ENCODE results near the gene GALNT16. TPM values are rescaled to one million over a fixed set of nuclear protein-coding genes. Genes with fewer than 3 reads are reported as not detected.

GALNT16 gene
- total RNA-seq, 1 donor from 2014 or later, result 3.5 TPM

DNA sequence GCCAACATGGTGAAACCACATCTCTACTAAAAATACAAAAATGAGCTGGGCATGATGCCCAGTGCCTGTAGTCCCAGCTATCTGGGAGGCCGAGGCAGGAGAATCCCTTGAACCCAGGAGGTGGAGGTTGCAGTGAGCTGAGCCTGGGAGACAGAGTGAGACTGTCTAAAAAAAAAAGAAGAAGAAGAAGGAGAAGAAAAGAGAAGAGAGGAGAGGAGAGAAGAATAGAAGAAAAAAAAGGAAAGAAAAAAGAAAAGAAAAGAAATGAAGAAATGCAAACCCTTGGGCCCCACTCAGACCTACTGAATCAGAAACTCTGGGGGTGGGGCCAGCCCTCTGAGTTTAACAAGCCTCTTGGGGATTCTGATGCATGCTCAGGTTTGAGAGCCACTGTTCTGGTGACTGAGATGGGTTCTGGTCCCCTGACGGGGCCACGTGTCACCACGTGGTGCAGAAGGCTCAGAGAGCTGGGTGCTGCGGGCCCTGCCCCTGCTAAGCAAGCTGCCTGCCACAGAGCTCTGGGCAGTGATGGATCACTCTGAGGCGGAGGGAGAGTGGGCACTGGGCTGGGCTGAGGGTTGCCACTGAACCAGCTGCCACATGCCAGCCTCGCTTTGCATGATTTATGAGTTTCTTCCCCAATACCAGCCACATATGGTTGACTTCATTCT, 100.6 kb downstream of the GALNT16 start:
- Mint-ChIP-seq H3K27ac (no peak overlapping the region), H3K9me3 (no peaks in the 10 kb centered on the region), H3K27me3 (ENCODE audit: insufficient read depth, low read depth) (no peaks in the 10 kb centered on the region), H3K36me3 (no peaks in the 10 kb centered on the region), H3K4me1 (peaks cover 7% of the 10 kb centered on the region), H3K4me3 (no peak overlapping the region)
- no peak overlapping the region for H3K4me3 ChIP-seq
- H3K4me2 ChIP-seq, result no peak overlapping the region
- H3F3A ChIP-seq (ENCODE audit: low read depth), result no peaks in the 10 kb centered on the region
- no peaks in the 10 kb centered on the region for H3K79me2 ChIP-seq (ENCODE audit: low read depth)
- no peaks in the 10 kb centered on the region for H3K36me3 ChIP-seq
- H4K20me1 ChIP-seq (ENCODE audit: low read depth), result no peaks in the 10 kb centered on the region
- no peak overlapping the region for H3K27ac ChIP-seq
- no peak overlapping the region for H2AFZ ChIP-seq (replicated peaks)
- no peak overlapping the region for H3K9ac ChIP-seq
- H3K9me3 ChIP-seq (ENCODE audit: low read depth), result no peaks in the 10 kb centered on the region
- H3K4me1 ChIP-seq, result no peaks in the 10 kb centered on the region
- DNase-seq (ENCODE audit: low spot score), result no peak
- H3K27me3 ChIP-seq, result no peaks in the 10 kb centered on the region
- TF ChIP-seq, protein P1, sequence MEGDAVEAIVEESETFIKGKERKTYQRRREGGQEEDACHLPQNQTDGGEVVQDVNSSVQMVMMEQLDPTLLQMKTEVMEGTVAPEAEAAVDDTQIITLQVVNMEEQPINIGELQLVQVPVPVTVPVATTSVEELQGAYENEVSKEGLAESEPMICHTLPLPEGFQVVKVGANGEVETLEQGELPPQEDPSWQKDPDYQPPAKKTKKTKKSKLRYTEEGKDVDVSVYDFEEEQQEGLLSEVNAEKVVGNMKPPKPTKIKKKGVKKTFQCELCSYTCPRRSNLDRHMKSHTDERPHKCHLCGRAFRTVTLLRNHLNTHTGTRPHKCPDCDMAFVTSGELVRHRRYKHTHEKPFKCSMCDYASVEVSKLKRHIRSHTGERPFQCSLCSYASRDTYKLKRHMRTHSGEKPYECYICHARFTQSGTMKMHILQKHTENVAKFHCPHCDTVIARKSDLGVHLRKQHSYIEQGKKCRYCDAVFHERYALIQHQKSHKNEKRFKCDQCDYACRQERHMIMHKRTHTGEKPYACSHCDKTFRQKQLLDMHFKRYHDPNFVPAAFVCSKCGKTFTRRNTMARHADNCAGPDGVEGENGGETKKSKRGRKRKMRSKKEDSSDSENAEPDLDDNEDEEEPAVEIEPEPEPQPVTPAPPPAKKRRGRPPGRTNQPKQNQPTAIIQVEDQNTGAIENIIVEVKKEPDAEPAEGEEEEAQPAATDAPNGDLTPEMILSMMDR (IDR thresholded peaks at IDR 0.05), result no peak

DNA sequence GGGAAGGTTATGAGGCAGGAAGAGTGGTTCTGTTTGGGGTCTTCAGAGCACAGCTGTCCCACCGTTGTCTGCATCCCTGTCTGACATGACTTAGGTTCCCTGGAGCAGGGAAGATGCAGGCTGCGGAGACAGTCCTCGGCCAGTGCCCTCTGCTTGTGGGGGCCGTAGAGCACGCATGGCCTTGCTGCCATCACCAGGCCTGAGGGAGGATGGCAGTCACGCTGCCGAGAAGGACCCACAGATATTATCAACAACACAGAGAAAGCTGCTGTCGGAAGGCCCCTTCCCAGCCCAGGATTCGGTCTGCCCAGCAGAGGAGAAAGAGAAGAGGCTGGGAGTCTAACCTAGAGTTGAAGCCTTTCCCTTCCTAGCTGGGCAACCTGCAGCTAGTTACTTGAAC, 103.1 kb downstream of the GALNT16 start:
- TF ChIP-seq EZH2phosphoT487 (IDR thresholded peaks at IDR 0.05), result no peak
- TF ChIP-seq, protein P1 (IDR thresholded peaks at IDR 0.05), result peak; percentile 63
- H3F3A ChIP-seq (ENCODE audit: low read depth), result no peaks in the 10 kb centered on the region

DNA sequence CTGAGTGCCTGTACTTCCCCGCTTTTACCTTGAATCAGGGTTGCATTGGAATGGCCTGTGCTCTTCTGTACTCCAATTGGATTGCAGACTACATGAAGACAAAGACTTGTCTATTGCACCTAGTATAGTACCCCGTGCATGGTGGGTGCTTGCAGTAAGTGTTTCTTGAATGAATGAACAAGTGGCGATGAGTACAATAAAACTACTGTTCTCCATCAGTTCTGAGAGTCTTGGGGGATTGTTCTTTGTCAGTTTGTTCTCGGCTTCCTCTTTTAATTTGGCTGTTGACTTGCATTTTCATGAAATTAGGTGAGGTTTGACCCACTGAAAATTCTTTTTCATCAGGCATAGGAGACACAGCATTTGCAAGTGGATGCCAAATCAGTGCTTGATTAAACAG, 104.0 kb downstream of the GALNT16 start:
- Mint-ChIP-seq H3K4me3 (no peak overlapping the region), H3K27me3 (ENCODE audit: insufficient read depth, low read depth) (no peaks in the 10 kb centered on the region), H3K4me1 (peaks cover 3% of the 10 kb centered on the region), H3K9me3 (no peaks in the 10 kb centered on the region), H3K27ac (no peak overlapping the region), H3K36me3 (no peaks in the 10 kb centered on the region)
- Histone ChIP-seq H3F3A (ENCODE audit: low read depth) (no peaks in the 10 kb centered on the region), H3K4me3 (no peak overlapping the region), H3K36me3 (no peaks in the 10 kb centered on the region), H2AFZ (replicated peaks) (no peak overlapping the region), H3K9me3 (ENCODE audit: low read depth) (no peaks in the 10 kb centered on the region), H3K79me2 (ENCODE audit: low read depth) (no peaks in the 10 kb centered on the region), H3K4me1 (no peaks in the 10 kb centered on the region), H3K4me2 (no peak overlapping the region), H3K27ac (no peak overlapping the region), H3K27me3 (no peaks in the 10 kb centered on the region), H3K9ac (no peak overlapping the region), H4K20me1 (ENCODE audit: low read depth) (no peaks in the 10 kb centered on the region)
- no peak for TF ChIP-seq EZH2phosphoT487 (IDR thresholded peaks at IDR 0.05)
- DNase-seq (ENCODE audit: low spot score), result no peak

More for the DNA sequence above, 103.1 kb downstream of the GALNT16 start:
- Histone ChIP-seq H3K4me2 (no peak overlapping the region), H3K9ac (no peak overlapping the region), H3K4me3 (no peak overlapping the region), H2AFZ (replicated peaks) (no peak overlapping the region), H4K20me1 (ENCODE audit: low read depth) (no peaks in the 10 kb centered on the region), H3K36me3 (no peaks in the 10 kb centered on the region), H3K9me3 (ENCODE audit: low read depth) (no peaks in the 10 kb centered on the region), H3K79me2 (ENCODE audit: low read depth) (no peaks in the 10 kb centered on the region), H3K27me3 (no peaks in the 10 kb centered on the region), H3K4me1 (no peaks in the 10 kb centered on the region), H3K27ac (no peak overlapping the region)
- Mint-ChIP-seq H3K27me3 (ENCODE audit: insufficient read depth, low read depth) (no peaks in the 10 kb centered on the region), H3K4me3 (no peak overlapping the region), H3K9me3 (no peaks in the 10 kb centered on the region), H3K4me1 (peaks cover 7% of the 10 kb centered on the region), H3K36me3 (no peaks in the 10 kb centered on the region), H3K27ac (no peak overlapping the region)
- peak; percentile 74 for DNase-seq (ENCODE audit: low spot score)

DNA sequence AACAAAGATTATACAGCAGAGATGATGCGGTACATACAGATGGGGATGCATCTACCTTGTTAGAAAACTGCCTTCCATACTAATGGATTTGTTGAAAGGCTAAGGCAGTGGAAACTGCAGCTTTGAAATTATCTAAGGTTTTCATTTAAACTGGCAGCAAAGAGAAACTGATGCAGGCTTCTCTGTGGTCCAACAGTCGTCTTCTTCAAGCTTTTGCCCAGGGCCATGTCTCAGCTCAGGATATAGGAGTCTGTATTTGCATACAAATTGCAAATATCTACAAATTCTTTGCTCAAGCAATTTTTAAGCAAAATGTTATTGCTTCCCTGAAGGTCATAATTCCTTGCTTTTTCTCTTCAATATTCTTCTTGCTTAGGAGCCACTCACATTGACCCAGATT, 104.4 kb downstream of the GALNT16 start:
- Mint-ChIP-seq H3K4me1 (peaks cover 2% of the 10 kb centered on the region), H3K27ac (no peak overlapping the region), H3K4me3 (no peak overlapping the region), H3K9me3 (no peaks in the 10 kb centered on the region), H3K36me3 (no peaks in the 10 kb centered on the region), H3K27me3 (ENCODE audit: insufficient read depth, low read depth) (no peaks in the 10 kb centered on the region)
- no peaks in the 10 kb centered on the region for H3K36me3 ChIP-seq
- no peaks in the 10 kb centered on the region for H4K20me1 ChIP-seq (ENCODE audit: low read depth)
- H3K27me3 ChIP-seq, result no peaks in the 10 kb centered on the region
- no peaks in the 10 kb centered on the region for H3K79me2 ChIP-seq (ENCODE audit: low read depth)
- no peak for DNase-seq (ENCODE audit: low spot score)
- H3K9me3 ChIP-seq (ENCODE audit: low read depth), result no peaks in the 10 kb centered on the region
- H2AFZ ChIP-seq (replicated peaks), result no peak overlapping the region
- TF ChIP-seq EZH2 (IDR thresholded peaks at IDR 0.05) (no peak), EZH2phosphoT487 (IDR thresholded peaks at IDR 0.05) (no peak)
- TF ChIP-seq, protein P1 (IDR thresholded peaks at IDR 0.05), result no peak
- no peak overlapping the region for H3K4me3 ChIP-seq
- no peak overlapping the region for H3K27ac ChIP-seq
- H3K4me1 ChIP-seq, result no peaks in the 10 kb centered on the region
- no peak overlapping the region for H3K9ac ChIP-seq
- no peaks in the 10 kb centered on the region for H3F3A ChIP-seq (ENCODE audit: low read depth)
- no peak overlapping the region for H3K4me2 ChIP-seq
